ENCODE measurements around the gene ABITRAM.
"Not testable (repeated sequence)": the region's sequence is repeated elsewhere in the genome, so short reads cannot be mapped to it uniquely, and the experiment has no call there.

Gene ABITRAM

GRCh38 chr9:108910402-108910801 lies 23.8 kb upstream of the ABITRAM start:
- no peak overlapping the region for H3K4me3 ChIP-seq (ENCODE audit: low read length)
- no peak for TF ChIP-seq ZNF274 (IDR thresholded peaks at IDR 0.05; ENCODE audit: low read depth, low read length)

GRCh38 chr9:108910914-108911313 lies 23.3 kb upstream of the ABITRAM start:
- no peak overlapping the region for H3K4me3 ChIP-seq (ENCODE audit: low read length)
- no peak for TF ChIP-seq ZNF274 (IDR thresholded peaks at IDR 0.05; ENCODE audit: low read depth, low read length)

GRCh38 chr9:108911820-108912219 lies 22.4 kb upstream of the ABITRAM start:
- no peak overlapping the region for H3K4me3 ChIP-seq (ENCODE audit: low read length)
- TF ChIP-seq ZNF274 (IDR thresholded peaks at IDR 0.05; ENCODE audit: low read depth, low read length): no peak

- no peak overlapping the region for H3K4me3 ChIP-seq (ENCODE audit: low read length)
- TF ChIP-seq ZNF274 (IDR thresholded peaks at IDR 0.05; ENCODE audit: low read depth, low read length): no peak
Measured at GRCh38 chr9:108913391-108913790, 20.8 kb upstream of the ABITRAM start.

GRCh38 chr9:108919517-108919916 lies 14.7 kb upstream of the ABITRAM start:
- no peak for TF ChIP-seq ZNF274 (IDR thresholded peaks at IDR 0.05; ENCODE audit: low read depth, low read length)
- no peak overlapping the region for H3K4me3 ChIP-seq (ENCODE audit: low read length)

- not testable (repeated sequence) for H3K4me3 ChIP-seq (ENCODE audit: low read length)
Measured at GRCh38 chr9:108920401-108920800, 13.8 kb upstream of the ABITRAM start.

- no peak for TF ChIP-seq ZNF274 (IDR thresholded peaks at IDR 0.05; ENCODE audit: low read depth, low read length)
- no peak overlapping the region for H3K4me3 ChIP-seq (ENCODE audit: low read length)
Measured at GRCh38 chr9:108921200-108921599, 13.0 kb upstream of the ABITRAM start.

GRCh38 chr9:108924466-108924865 lies 9.7 kb upstream of the ABITRAM start:
- no peak for TF ChIP-seq ZNF274 (IDR thresholded peaks at IDR 0.05; ENCODE audit: low read depth, low read length)
- H3K4me3 ChIP-seq (ENCODE audit: low read length): no peak overlapping the region

GRCh38 chr9:108928386-108928785 lies 5.8 kb upstream of the ABITRAM start:
- no peak overlapping the region for H3K4me3 ChIP-seq (ENCODE audit: low read length)
- no peak for TF ChIP-seq ZNF274 (IDR thresholded peaks at IDR 0.05; ENCODE audit: low read depth, low read length)

- peak overlapping the region; percentile 81 for H3K4me3 ChIP-seq (ENCODE audit: low read length)
- no peak for TF ChIP-seq ZNF274 (IDR thresholded peaks at IDR 0.05; ENCODE audit: low read depth, low read length)
Measured at GRCh38 chr9:108933231-108933717, 926 bp upstream of the ABITRAM start.

- peak within 1 kb of the TSS; percentile 81 for H3K4me3 ChIP-seq (ENCODE audit: low read length)
- TF ChIP-seq ZNF274 (IDR thresholded peaks at IDR 0.05; ENCODE audit: low read depth, low read length): no peak
Measured at GRCh38 chr9:108933718-108934322, 380 bp upstream of the ABITRAM start, which contains the start of gene ELP1. Gene ELP1 (minus strand): TSS chr9:108934124. CDS start chr9:108931146, 2,978 bp downstream.

- TF ChIP-seq ZNF274 (IDR thresholded peaks at IDR 0.05; ENCODE audit: low read depth, low read length): no peak
- no peak overlapping the region for H3K4me3 ChIP-seq (ENCODE audit: low read length)
Measured at GRCh38 chr9:108937561-108938305, 3.5 kb downstream of the ABITRAM start.

- H3K4me3 ChIP-seq (ENCODE audit: low read length): no peak overlapping the region
- TF ChIP-seq ZNF274 (IDR thresholded peaks at IDR 0.05; ENCODE audit: low read depth, low read length): no peak
Measured at GRCh38 chr9:108939975-108940374, 5.8 kb downstream of the ABITRAM start.

- no peak for TF ChIP-seq ZNF274 (IDR thresholded peaks at IDR 0.05; ENCODE audit: low read depth, low read length)
- no peak overlapping the region for H3K4me3 ChIP-seq (ENCODE audit: low read length)
Measured at GRCh38 chr9:108950168-108950567, 16.0 kb downstream of the ABITRAM start.

- TF ChIP-seq ZNF274 (IDR thresholded peaks at IDR 0.05; ENCODE audit: low read depth, low read length): no peak
- H3K4me3 ChIP-seq (ENCODE audit: low read length): no peak overlapping the region
Measured at GRCh38 chr9:108951578-108951977, 17.4 kb downstream of the ABITRAM start.
